Epithelial cell of esophagus (primary cell): Measurements from ENCODE around the gene ZNF319.
A peak's percentile ranks its signal among the peaks of the same experiment; 100 is the strongest.

Experiments
- DNase-seq: peaks from one replicate; pipeline ENCODE4 v3.0.0; 2010; ENCODE audit warnings: low read depth
- H3K4me3 ChIP-seq: 2 replicates; pipeline ENCODE4 v1.5.1; 2011; ENCODE audit warnings: mild to moderate bottlenecking, low read length, control low read depth
- CTCF ChIP-seq: IDR thresholded peaks from 2 replicates; pipeline ENCODE4 v1.5.1; 2011; ENCODE audit warnings: low read depth, mild to moderate bottlenecking, low read length, control low read depth, inconsistent platforms; ENCODE audit not compliant: insufficient read depth; ENCODE audit errors: missing control alignments

The ZNF319 gene

DNA sequence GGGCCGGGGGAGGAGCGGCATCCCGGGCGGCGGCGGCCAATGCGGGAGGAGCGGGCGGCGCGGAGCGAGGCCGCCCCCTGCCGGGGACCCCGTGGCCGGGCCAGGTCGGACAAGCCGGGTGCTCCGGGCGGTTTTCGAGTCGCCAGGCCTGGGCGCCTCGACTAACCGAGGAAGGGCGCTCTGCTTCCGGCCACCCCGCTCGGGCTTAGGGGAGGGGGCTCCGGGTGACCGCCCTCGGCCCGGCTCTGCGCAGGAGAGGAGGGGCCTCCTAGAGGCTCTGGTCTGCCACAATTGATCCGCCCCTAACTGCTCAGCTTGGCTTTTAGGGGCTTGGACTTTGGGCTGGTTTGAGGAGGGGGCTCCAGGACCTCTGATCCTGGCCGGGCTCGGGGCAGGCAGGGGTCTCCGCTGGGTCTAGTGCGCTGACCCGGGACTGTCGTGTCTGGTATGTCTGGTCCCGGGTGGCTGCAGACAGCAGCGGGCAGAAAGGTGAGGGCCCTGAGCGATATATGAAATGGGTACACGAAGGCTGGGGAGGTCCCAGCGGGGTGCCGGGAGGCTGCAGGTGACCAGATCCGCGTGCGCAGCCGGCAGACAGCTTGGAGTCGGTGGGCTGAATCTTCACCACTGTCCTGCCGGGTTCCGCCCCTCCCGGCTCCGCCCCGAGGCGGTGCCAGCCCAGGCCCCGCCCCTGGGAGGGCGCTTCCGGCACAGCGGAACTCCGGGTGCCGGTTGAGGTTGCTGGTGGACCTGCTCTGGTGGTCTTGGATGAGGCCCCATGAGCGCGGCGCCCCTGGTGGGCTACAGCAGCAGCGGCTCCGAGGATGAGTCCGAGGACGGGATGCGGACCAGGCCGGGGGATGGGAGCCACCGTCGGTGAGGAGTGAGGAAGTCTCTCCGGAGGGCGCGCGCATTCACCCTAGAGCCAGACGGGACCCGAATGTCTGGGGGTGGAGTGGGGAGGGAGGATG, 519 bp upstream of the ZNF319 start, which contains the start of gene USB1:
Gene USB1 (plus strand): TSS at position 702 of the 971 bp plus-strand sequence. CDS start 77 bp downstream, at position 779.
- peak; percentile 88 for DNase-seq
- peak; percentile 37 for TF ChIP-seq CTCF
- H3K4me3 ChIP-seq: peak within 1 kb of the TSS; percentile 80

GRCh38 chr16:57999366-57999970, 1.0 kb downstream of the ZNF319 start:
- TF ChIP-seq CTCF: peak; percentile 9
- peak; percentile 55 for DNase-seq
- peak overlapping the region; percentile 43 for H3K4me3 ChIP-seq

DNA sequence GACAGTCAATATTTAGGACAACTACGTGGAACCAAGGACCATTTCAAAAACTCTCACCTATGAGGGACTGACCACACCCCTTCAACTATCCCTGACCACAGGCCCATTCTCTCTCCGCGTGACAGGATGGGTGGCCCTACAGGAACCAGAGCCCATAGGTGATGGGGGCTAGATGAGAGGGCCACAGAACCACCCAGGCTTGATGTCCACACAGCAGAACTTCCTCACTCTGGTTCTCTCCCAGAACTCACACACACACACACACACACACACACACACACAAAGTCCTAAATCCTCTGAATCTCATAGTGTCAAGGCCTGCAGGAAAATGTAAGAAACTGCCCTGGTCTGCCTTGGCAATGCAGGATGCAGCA, 1.5 kb downstream of the ZNF319 start:
- no peak overlapping the region for H3K4me3 ChIP-seq

DNA sequence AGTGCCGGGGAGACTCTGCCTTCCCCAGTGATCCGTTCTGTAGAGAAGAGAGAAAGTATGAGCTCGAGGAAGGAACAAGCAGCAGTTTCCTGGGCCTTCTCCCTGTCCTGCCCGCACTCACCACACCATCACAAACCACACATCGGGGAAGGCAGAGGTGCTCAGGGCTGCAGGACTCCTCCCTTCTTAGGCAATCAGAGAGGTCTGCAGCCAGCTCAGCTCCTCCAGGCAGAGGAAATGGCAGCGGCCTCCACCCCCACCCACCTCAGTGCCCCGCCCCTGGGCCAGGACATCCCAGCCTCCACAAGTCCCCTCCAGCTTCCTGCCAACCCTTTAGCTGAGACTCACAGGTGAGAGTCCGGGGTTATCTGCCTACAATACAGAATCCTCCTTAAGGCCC, 2.0 kb downstream of the ZNF319 start:
- no peak for TF ChIP-seq CTCF
- DNase-seq: peak; percentile 83
- H3K4me3 ChIP-seq: no peak overlapping the region

More for the DNA sequence above, 1.5 kb downstream of the ZNF319 start:
- DNase-seq: peak; percentile 15
- TF ChIP-seq CTCF: no peak

GRCh38 chr16:57997528-57998265, 2.8 kb downstream of the ZNF319 start:
- no peak for TF ChIP-seq CTCF
- no peak overlapping the region for H3K4me3 ChIP-seq
- DNase-seq: no peak

DNA sequence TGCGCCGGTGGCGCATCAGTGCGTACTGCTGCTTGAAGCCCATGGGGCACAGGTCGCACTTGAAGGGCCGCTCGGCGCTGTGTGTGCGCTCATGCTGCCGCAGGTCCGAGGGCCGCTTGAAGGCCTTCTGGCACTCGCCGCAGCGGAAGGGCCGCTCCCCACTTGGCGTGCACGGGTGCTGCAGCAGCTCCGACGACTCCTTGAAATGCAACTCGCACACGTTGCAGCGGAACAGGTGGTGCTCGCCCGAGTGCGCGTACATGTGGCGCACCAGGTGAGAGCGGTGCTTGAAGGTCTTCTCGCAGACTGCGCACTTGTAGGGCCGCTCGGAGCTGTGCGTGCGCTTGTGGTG, 3.3 kb downstream of the ZNF319 start:
- DNase-seq: no peak
- no peak for TF ChIP-seq CTCF
- no peak overlapping the region for H3K4me3 ChIP-seq
